HG03039 (cell line): ENCODE results near the gene ITGB1BP1.

Experiments
- ATAC-seq: cut with Tn5 transposase; IDR thresholded peaks from one replicate; pipeline ENCODE4 v1.9.1; 2021; ENCODE audit warnings: mild to moderate bottlenecking, moderate library complexity; ENCODE audit not compliant: unreplicated experiment

Gene ITGB1BP1

DNA sequence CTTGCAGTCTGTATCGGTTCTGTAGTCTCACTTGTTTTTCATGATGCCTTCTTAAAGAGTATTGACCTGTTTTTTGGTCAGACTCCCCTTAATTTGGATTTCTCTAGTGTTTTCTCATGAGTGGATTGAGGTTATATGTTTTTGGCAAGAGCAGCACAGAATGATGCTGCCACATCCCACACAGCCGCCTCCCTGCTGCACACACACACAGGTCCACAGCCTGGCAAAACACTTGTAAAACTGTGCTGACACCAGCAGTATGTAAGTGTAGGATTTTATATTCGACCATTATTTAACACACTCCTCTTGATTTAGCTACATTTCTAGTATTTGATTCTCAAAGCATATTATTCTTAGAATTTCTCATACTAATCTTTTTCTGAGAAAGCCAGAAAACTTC, 68.1 kb downstream of the ITGB1BP1 start:
- no peak for ATAC-seq

- ATAC-seq: no peak
Measured at GRCh38 chr2:9354318-9354717, 69.0 kb downstream of the ITGB1BP1 start.
